ENCODE measurements around the gene ATP6V1B1. TPM values are rescaled to one million over a fixed set of nuclear protein-coding genes. Genes with fewer than 3 reads are reported as not detected.
A peak's percentile ranks its signal among the peaks of the same experiment; 100 is the strongest.

Gene ATP6V1B1
- total RNA-seq, 1 experiment from 2014 or later, result 7.8 TPM

DNA sequence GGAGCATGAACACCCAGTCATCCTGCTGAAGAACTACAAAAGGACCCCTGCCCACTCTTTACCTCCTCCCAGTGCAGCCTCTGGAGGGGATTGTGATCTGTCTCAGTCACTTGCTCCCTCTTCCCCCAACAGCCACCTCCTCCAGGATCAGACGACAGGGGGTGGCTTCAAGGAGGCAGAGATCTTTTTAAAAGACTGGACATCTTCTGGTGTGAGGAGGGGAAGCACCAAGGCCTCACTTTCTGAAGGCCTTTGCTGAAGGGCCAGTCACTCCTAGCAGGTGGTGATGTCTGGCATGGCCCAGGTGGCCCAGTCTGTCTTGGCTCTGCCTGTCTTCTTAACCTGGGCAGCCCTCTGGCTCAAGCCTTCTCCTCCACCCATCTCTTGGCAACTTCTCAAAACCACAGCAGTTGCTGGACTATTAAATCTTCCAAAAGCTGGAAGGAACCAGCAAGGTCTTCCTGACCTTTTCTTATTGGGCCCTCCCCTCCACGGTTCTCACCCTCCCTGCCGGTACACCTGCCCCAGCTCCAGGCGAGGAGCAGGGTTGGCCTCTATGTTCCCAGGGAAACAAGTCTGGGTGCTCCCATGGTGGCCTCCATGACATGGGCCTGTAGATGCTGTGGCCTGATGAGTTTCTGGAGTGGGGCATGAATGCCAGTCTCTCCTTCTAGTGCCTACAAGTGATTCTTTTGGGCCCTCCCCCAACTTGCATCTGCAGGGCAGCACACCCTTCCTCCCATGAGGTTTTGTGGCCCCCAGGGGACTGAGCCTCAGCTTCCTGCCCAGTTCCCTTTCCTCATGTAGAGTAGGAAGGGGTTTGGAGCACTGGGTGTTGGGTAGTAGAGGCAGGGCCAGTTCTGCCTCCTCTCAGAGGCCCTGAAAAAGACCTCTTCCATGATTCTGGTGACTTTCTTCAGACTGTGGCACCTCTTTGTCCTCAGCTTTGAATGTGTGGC lies 5.0 kb upstream of the ATP6V1B1 start:
- no peaks in the 10 kb centered on the region for H3K36me3 ChIP-seq (ENCODE audit: low read depth)
- H2AFZ ChIP-seq, result no peak overlapping the region
- no peak for TF ChIP-seq CTCF (conservative IDR thresholded peaks at IDR 0.05)
- TF ChIP-seq EZH2 (IDR thresholded peaks at IDR 0.05; ENCODE audit: low read depth), result no peak
- H3K4me2 ChIP-seq, result no peak overlapping the region
- H3K4me1 ChIP-seq (replicated peaks; ENCODE audit: insufficient read depth), result no peaks in the 10 kb centered on the region
- H3K9me3 ChIP-seq (ENCODE audit: insufficient read depth, low read depth), result no peaks in the 10 kb centered on the region
- POLR2A ChIA-PET (ENCODE audit: unreplicated experiment), result no interaction called here
- H3K4me3 ChIP-seq, result no peak overlapping the region
- H3K27ac ChIP-seq, result no peak overlapping the region
- H4K20me1 ChIP-seq (ENCODE audit: insufficient read depth), result no peaks in the 10 kb centered on the region
- H3K27me3 ChIP-seq (ENCODE audit: insufficient read depth, low read depth), result no peaks in the 10 kb centered on the region
- intact Hi-C loops (cut with micrococcal nuclease; ENCODE audit: unreplicated experiment), result no loop called here
- CTCF ChIA-PET, result no interaction called here
- no TSS peak for BruUV-seq (replicated peaks)
- H3K9me2 ChIP-seq (ENCODE audit: insufficient read depth), result no peaks in the 10 kb centered on the region
- DNase-seq, result peak in 1 of 2 experiments; percentile 25
- peaks cover 6% of the 10 kb centered on the region; the same call in 1 of the 2 replicates for H3F3A ChIP-seq (ENCODE audit: insufficient read depth, low read depth)
- H3K79me2 ChIP-seq (ENCODE audit: low read depth), result no peaks in the 10 kb centered on the region

- Histone ChIP-seq H2AFZ (no peak overlapping the region), H3K9me2 (ENCODE audit: insufficient read depth) (no peaks in the 10 kb centered on the region), H3K36me3 (ENCODE audit: low read depth) (no peaks in the 10 kb centered on the region), H3K27ac (no peak overlapping the region), H3K9me3 (ENCODE audit: insufficient read depth, low read depth) (no peaks in the 10 kb centered on the region), H4K20me1 (ENCODE audit: insufficient read depth) (no peaks in the 10 kb centered on the region), H3K4me2 (no peak overlapping the region), H3K79me2 (ENCODE audit: low read depth) (no peaks in the 10 kb centered on the region), H3K4me1 (replicated peaks; ENCODE audit: insufficient read depth) (peaks cover 7% of the 10 kb centered on the region), H3K27me3 (ENCODE audit: insufficient read depth, low read depth) (no peaks in the 10 kb centered on the region), H3F3A (ENCODE audit: insufficient read depth, low read depth) (peaks cover 6% of the 10 kb centered on the region; the same call in 1 of the 2 replicates), H3K4me3 (no peak overlapping the region)
- BruUV-seq (replicated peaks), result no TSS peak
- TF ChIP-seq EZH2 (IDR thresholded peaks at IDR 0.05; ENCODE audit: low read depth) (no peak), CTCF (conservative IDR thresholded peaks at IDR 0.05) (no peak)
- intact Hi-C loops (cut with micrococcal nuclease; ENCODE audit: unreplicated experiment), result no loop called here
- ChIA-PET POLR2A (ENCODE audit: unreplicated experiment) (no interaction called here), CTCF (no interaction called here)
- no peak for DNase-seq
Measured at GRCh38 chr2:70931376-70932000, 4.2 kb upstream of the ATP6V1B1 start.

- intact Hi-C loops (cut with micrococcal nuclease; ENCODE audit: unreplicated experiment), result no loop called here
- peaks cover 20% of the 10 kb centered on the region for H3K4me1 ChIP-seq (replicated peaks; ENCODE audit: insufficient read depth)
- H3K36me3 ChIP-seq (ENCODE audit: low read depth), result no peaks in the 10 kb centered on the region
- no peak overlapping the region for H3K4me2 ChIP-seq
- H3K4me3 ChIP-seq, result no peak overlapping the region
- no peak overlapping the region for H2AFZ ChIP-seq
- H3F3A ChIP-seq (ENCODE audit: insufficient read depth, low read depth), result peaks cover 6% of the 10 kb centered on the region; the same call in 1 of the 2 replicates
- H3K9me3 ChIP-seq (ENCODE audit: insufficient read depth, low read depth), result no peaks in the 10 kb centered on the region
- H3K79me2 ChIP-seq (ENCODE audit: low read depth), result no peaks in the 10 kb centered on the region
- H3K27me3 ChIP-seq (ENCODE audit: insufficient read depth, low read depth), result no peaks in the 10 kb centered on the region
- H3K27ac ChIP-seq, result no peak overlapping the region
- H3K9me2 ChIP-seq (ENCODE audit: insufficient read depth), result no peaks in the 10 kb centered on the region
- no peaks in the 10 kb centered on the region for H4K20me1 ChIP-seq (ENCODE audit: insufficient read depth)
- BruUV-seq (replicated peaks), result no TSS peak
- TF ChIP-seq CTCF (conservative IDR thresholded peaks at IDR 0.05), result no peak
- no peak for TF ChIP-seq EZH2 (IDR thresholded peaks at IDR 0.05; ENCODE audit: low read depth)
- ChIA-PET CTCF (no interaction called here), POLR2A (ENCODE audit: unreplicated experiment) (no interaction called here)
- DNase-seq, result no peak
Measured at GRCh38 chr2:70932631-70933230, 3.0 kb upstream of the ATP6V1B1 start.
